ENCODE results near the gene PAX5.

PAX5 gene

GRCh38 chr9:36948051-36948450, 86.0 kb downstream of the PAX5 start:
- TF ChIP-seq CTCF (conservative IDR thresholded peaks at IDR 0.05; ENCODE audit: control insufficient read depth, insufficient read depth, low read depth, low read length) = no peak
- no peak for DNase-seq (ENCODE audit: low read depth)
- H3K4me3 ChIP-seq (ENCODE audit: control insufficient read depth, low read depth, low read length) = no peak overlapping the region

- TF ChIP-seq CTCF (conservative IDR thresholded peaks at IDR 0.05; ENCODE audit: control insufficient read depth, insufficient read depth, low read depth, low read length) = no peak
- peak; percentile 41 for DNase-seq (ENCODE audit: low read depth)
- no peak overlapping the region for H3K4me3 ChIP-seq (ENCODE audit: control insufficient read depth, low read depth, low read length)
Observed at GRCh38 chr9:36946653-36947052, 87.4 kb downstream of the PAX5 start.

- no peak for DNase-seq (ENCODE audit: low read depth)
- no peak overlapping the region for H3K4me3 ChIP-seq (ENCODE audit: control insufficient read depth, low read depth, low read length)
Observed at GRCh38 chr9:36945999-36946398, 88.1 kb downstream of the PAX5 start.

GRCh38 chr9:36942891-36943290, 91.2 kb downstream of the PAX5 start:
- no peak for DNase-seq (ENCODE audit: low read depth)
- no peak overlapping the region for H3K4me3 ChIP-seq (ENCODE audit: control insufficient read depth, low read depth, low read length)
- no peak for TF ChIP-seq CTCF (conservative IDR thresholded peaks at IDR 0.05; ENCODE audit: control insufficient read depth, insufficient read depth, low read depth, low read length)

More at GRCh38 chr9:36945999-36946398, 88.1 kb downstream of the PAX5 start:
- TF ChIP-seq CTCF (conservative IDR thresholded peaks at IDR 0.05; ENCODE audit: control insufficient read depth, insufficient read depth, low read depth, low read length) = no peak

- no peak overlapping the region for H3K4me3 ChIP-seq (ENCODE audit: control insufficient read depth, low read depth, low read length)
- DNase-seq (ENCODE audit: low read depth) = no peak
Observed at GRCh38 chr9:36941441-36941840, 92.6 kb downstream of the PAX5 start.

GRCh38 chr9:36940881-36941280, 93.2 kb downstream of the PAX5 start:
- no peak overlapping the region for H3K4me3 ChIP-seq (ENCODE audit: control insufficient read depth, low read depth, low read length)
- no peak for DNase-seq (ENCODE audit: low read depth)
- no peak for TF ChIP-seq CTCF (conservative IDR thresholded peaks at IDR 0.05; ENCODE audit: control insufficient read depth, insufficient read depth, low read depth, low read length)

More at GRCh38 chr9:36941441-36941840, 92.6 kb downstream of the PAX5 start:
- no peak for TF ChIP-seq CTCF (conservative IDR thresholded peaks at IDR 0.05; ENCODE audit: control insufficient read depth, insufficient read depth, low read depth, low read length)

- no peak for TF ChIP-seq CTCF (conservative IDR thresholded peaks at IDR 0.05; ENCODE audit: control insufficient read depth, insufficient read depth, low read depth, low read length)
- H3K4me3 ChIP-seq (ENCODE audit: control insufficient read depth, low read depth, low read length) = no peak overlapping the region
- no peak for DNase-seq (ENCODE audit: low read depth)
Observed at GRCh38 chr9:36940500-36940853, 93.6 kb downstream of the PAX5 start.

Measured in fibroblast of mammary gland (primary cell).